ENCODE results near the gene PCBP2.
A peak's percentile ranks its signal among the peaks of the same experiment; 100 is the strongest.
"Not testable (repeated sequence)": the region's sequence is repeated elsewhere in the genome, so short reads cannot be mapped to it uniquely, and the experiment has no call there.

PCBP2 gene

DNA sequence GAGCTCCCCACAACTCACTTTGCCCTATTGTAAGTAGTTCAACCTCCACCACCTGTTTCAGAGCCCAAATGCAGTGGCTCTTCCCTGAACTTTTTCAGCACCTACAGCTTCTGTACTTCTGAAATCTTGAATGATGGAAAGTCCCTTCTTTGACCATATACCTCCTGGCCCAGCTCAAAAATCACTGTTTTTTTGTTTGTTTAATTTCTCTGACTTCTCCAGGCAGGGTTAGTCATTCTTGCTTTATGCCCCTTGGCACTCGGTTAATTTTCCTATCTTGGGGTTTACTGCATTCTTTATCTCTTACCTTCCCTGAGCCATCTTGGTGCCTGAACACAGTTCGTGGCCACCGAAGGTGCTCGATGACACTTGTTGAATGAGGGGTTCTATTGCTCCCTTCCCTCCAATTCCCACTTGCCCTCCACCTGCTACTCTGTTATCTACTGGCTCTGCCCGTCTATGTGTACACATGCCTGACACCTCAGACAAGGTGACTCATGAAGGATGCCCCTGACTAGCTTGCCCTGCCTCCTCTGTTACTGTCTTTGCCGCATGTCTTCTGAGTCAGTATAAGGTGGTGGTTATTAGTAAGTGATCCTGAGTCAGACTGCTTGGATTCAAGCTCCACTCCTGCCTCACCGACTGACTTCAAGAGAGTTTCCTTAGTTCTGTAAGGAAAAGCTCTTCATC is 23.9 kb upstream of the PCBP2 start:
- no peak for DNase-seq
- TF ChIP-seq, protein P1, sequence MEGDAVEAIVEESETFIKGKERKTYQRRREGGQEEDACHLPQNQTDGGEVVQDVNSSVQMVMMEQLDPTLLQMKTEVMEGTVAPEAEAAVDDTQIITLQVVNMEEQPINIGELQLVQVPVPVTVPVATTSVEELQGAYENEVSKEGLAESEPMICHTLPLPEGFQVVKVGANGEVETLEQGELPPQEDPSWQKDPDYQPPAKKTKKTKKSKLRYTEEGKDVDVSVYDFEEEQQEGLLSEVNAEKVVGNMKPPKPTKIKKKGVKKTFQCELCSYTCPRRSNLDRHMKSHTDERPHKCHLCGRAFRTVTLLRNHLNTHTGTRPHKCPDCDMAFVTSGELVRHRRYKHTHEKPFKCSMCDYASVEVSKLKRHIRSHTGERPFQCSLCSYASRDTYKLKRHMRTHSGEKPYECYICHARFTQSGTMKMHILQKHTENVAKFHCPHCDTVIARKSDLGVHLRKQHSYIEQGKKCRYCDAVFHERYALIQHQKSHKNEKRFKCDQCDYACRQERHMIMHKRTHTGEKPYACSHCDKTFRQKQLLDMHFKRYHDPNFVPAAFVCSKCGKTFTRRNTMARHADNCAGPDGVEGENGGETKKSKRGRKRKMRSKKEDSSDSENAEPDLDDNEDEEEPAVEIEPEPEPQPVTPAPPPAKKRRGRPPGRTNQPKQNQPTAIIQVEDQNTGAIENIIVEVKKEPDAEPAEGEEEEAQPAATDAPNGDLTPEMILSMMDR (IDR thresholded peaks at IDR 0.05): no peak

DNA sequence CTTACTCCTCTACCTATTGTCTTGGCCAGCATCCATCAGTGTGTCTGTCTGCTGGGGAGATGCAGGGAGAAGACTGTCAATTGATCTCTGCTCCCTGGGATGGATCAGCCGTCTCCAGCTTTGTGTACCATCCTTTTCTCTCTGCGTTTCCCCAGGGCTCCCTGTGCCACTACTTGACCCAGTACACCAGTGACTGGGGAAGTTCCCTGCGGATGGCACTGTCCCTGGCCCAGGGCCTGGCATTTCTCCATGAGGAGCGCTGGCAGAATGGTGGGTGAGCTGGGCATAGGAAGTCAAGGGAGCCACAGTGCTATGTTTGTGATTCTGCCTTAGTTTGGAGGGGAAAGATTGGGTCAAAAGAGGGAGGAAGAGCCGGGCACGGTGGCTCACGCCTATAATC is 23.2 kb upstream of the PCBP2 start:
- no peaks in the 10 kb centered on the region for H3K4me1 ChIP-seq
- peak in 1 of 2 donors; percentile 21 for DNase-seq
- intact Hi-C loops (cut with DNase I; ENCODE audit: low total_unique reads): no loop called here
- H3K4me3 ChIP-seq: no peak overlapping the region
- no peaks in the 10 kb centered on the region for H3K27me3 ChIP-seq
- H3K36me3 ChIP-seq: no peaks in the 10 kb centered on the region
- H3K9me3 ChIP-seq: no peaks in the 10 kb centered on the region
- no peak overlapping the region for H3K27ac ChIP-seq
- TF ChIP-seq, protein P1 (IDR thresholded peaks at IDR 0.05): no peak

More for the DNA sequence above, 23.9 kb upstream of the PCBP2 start:
- H3K36me3 ChIP-seq: no peaks in the 10 kb centered on the region
- no peaks in the 10 kb centered on the region for H3K4me1 ChIP-seq
- H3K9me3 ChIP-seq: no peaks in the 10 kb centered on the region
- intact Hi-C loops (cut with DNase I; ENCODE audit: low total_unique reads): no loop called here
- no peak overlapping the region for H3K27ac ChIP-seq
- no peaks in the 10 kb centered on the region for H3K27me3 ChIP-seq
- H3K4me3 ChIP-seq: no peak overlapping the region

- no peak for DNase-seq
- intact Hi-C loops (cut with DNase I; ENCODE audit: low total_unique reads): no loop called here
- Histone ChIP-seq H3K4me3 (no peak overlapping the region), H3K4me1 (no peaks in the 10 kb centered on the region), H3K9me3 (no peaks in the 10 kb centered on the region), H3K27ac (no peak overlapping the region), H3K27me3 (no peaks in the 10 kb centered on the region), H3K36me3 (no peaks in the 10 kb centered on the region)
- TF ChIP-seq, protein P1 (IDR thresholded peaks at IDR 0.05): no peak
These were observed 21.8 kb upstream of the PCBP2 start for GRCh38 chr12:53430116-53430515.

DNA sequence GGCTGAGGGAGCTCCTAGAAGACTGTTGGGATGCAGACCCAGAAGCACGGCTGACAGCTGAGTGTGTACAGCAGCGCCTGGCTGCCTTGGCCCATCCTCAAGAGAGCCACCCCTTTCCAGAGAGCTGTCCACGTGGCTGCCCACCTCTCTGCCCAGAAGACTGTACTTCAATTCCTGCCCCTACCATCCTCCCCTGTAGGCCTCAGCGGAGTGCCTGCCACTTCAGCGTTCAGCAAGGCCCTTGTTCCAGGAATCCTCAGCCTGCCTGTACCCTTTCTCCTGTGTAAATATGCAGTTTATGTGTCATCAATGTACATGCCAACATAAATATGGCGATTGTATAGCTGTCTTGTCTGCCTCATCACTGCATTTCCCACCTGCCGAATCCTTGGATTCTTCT is 20.7 kb upstream of the PCBP2 start:
- H3K4me1 ChIP-seq: no peaks in the 10 kb centered on the region
- H3K36me3 ChIP-seq: no peaks in the 10 kb centered on the region

GRCh38 chr12:53435326-53435725 is 16.6 kb upstream of the PCBP2 start:
- H3K27me3 ChIP-seq; DNase-seq; H3K4me1 ChIP-seq; H3K4me3 ChIP-seq; H3K9me3 ChIP-seq; intact Hi-C loops (cut with DNase I; ENCODE audit: low total_unique reads); H3K27ac ChIP-seq; H3K36me3 ChIP-seq: not testable (repeated sequence)

More for the DNA sequence above, 20.7 kb upstream of the PCBP2 start:
- Histone ChIP-seq H3K27me3 (no peaks in the 10 kb centered on the region), H3K9me3 (no peaks in the 10 kb centered on the region), H3K27ac (no peak overlapping the region), H3K4me3 (no peak overlapping the region)
- intact Hi-C loops (cut with DNase I; ENCODE audit: low total_unique reads): no loop called here
- DNase-seq: no peak
- TF ChIP-seq, protein P1 (IDR thresholded peaks at IDR 0.05): no peak

DNA sequence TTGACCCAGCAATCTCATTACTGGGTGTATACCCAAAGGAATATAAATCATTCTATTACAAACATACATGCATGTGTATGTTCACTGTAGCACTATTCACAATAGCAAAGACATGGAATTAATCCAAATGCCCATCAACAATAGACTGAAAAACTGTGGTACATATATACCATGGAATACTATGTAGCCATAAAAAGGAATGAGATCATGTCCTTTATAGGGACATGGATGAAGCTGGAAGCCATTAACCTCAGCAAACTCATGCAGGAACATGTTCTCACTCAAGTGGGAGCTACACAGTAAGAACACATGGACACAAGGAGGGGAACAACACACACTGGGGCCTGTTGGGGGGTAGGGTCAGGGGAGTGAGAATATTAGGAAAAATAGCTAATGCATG is 12.3 kb upstream of the PCBP2 start:
- intact Hi-C loops (cut with DNase I; ENCODE audit: low total_unique reads): not testable (repeated sequence)

More for the DNA sequence above, 12.3 kb upstream of the PCBP2 start:
- H3K9me3 ChIP-seq, H3K27ac ChIP-seq, DNase-seq, H3K27me3 ChIP-seq, H3K4me3 ChIP-seq: not testable (repeated sequence)
- Histone ChIP-seq H3K36me3 (peaks cover 2 to 11% (median 8%) of the 10 kb centered on the region in 3 donors), H3K4me1 (peaks cover 0 to 33% (median 15%) of the 10 kb centered on the region in 4 donors)
